HG02642 (cell line): ENCODE data around the gene TMEM131.
"Not testable (repeated sequence)": the region's sequence is repeated elsewhere in the genome, so short reads cannot be mapped to it uniquely, and the experiment has no call there.

Experiments used
- ATAC-seq: cut with Tn5 transposase; IDR thresholded peaks from one replicate; pipeline ENCODE4 v1.9.1; 2021; ENCODE audit warnings: mild to moderate bottlenecking; ENCODE audit not compliant: unreplicated experiment, poor library complexity

Gene TMEM131

GRCh38 chr2:97924194-97924593 is 71.6 kb downstream of the TMEM131 start:
- no peak for ATAC-seq

- no peak for ATAC-seq
Observed at GRCh38 chr2:97919858-97920257, 75.9 kb downstream of the TMEM131 start.

- ATAC-seq, result no peak
Observed at GRCh38 chr2:97918818-97919217, 76.9 kb downstream of the TMEM131 start.

GRCh38 chr2:97917668-97918067 is 78.1 kb downstream of the TMEM131 start:
- ATAC-seq, result not testable (repeated sequence)

- peak; percentile 46 for ATAC-seq
Observed at GRCh38 chr2:97914691-97915213, 81.0 kb downstream of the TMEM131 start.

- ATAC-seq, result no peak
Observed at GRCh38 chr2:97913846-97914245, 81.9 kb downstream of the TMEM131 start.

- no peak for ATAC-seq
Observed at GRCh38 chr2:97911922-97912575, 83.7 kb downstream of the TMEM131 start.

- peak; percentile 49 for ATAC-seq
Observed at GRCh38 chr2:97911206-97911921, 84.4 kb downstream of the TMEM131 start.

GRCh38 chr2:97910403-97911205 is 85.1 kb downstream of the TMEM131 start:
- ATAC-seq, result no peak

GRCh38 chr2:97908208-97908676 is 87.5 kb downstream of the TMEM131 start:
- ATAC-seq, result peak; percentile 38

GRCh38 chr2:97907369-97908100 is 88.2 kb downstream of the TMEM131 start:
- no peak for ATAC-seq

- no peak for ATAC-seq
Observed at GRCh38 chr2:97906307-97906706, 89.4 kb downstream of the TMEM131 start.

GRCh38 chr2:97905294-97905693 is 90.5 kb downstream of the TMEM131 start:
- ATAC-seq, result no peak

- ATAC-seq, result no peak
Observed at GRCh38 chr2:97901862-97902261, 93.9 kb downstream of the TMEM131 start.

GRCh38 chr2:97900806-97901205 is 94.9 kb downstream of the TMEM131 start:
- ATAC-seq, result no peak

- ATAC-seq, result not testable (repeated sequence)
Observed at GRCh38 chr2:97893042-97893441, 102.7 kb downstream of the TMEM131 start.

GRCh38 chr2:97891611-97892010 is 104.1 kb downstream of the TMEM131 start:
- ATAC-seq, result no peak

- ATAC-seq, result no peak
Observed at GRCh38 chr2:97889156-97889555, 106.6 kb downstream of the TMEM131 start.

GRCh38 chr2:97885841-97886240 is 109.9 kb downstream of the TMEM131 start:
- ATAC-seq, result no peak

- ATAC-seq, result no peak
Observed at GRCh38 chr2:97880334-97880733, 115.4 kb downstream of the TMEM131 start.
